ENCODE measurements around the gene CCT5.
"Not testable (repeated sequence)": the region's sequence is repeated elsewhere in the genome, so short reads cannot be mapped to it uniquely, and the experiment has no call there.

Gene CCT5

GRCh38 chr5:10304932-10305331 lies 54.9 kb downstream of the CCT5 start:
- no peak for DNase-seq

GRCh38 chr5:10306114-10306513 lies 56.0 kb downstream of the CCT5 start:
- no peak for DNase-seq

DNA sequence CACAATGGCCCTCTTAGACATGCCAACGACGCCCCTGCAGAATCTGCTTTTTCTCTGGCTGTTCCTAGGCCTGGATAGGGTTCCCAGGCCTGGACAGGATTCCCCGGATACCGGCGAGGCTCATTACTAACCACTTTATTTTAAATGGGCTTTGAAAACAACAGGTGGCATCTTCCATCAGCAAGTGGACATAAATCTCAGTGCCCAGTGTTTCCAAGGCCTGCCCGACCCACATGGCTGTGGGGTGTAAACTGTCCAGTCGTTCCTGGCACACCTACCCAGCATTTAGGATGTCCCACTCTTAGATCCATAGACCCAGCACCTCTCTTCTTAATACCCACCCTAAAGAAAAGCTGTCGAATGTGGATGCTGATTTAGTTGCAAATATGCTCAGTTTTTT lies 56.7 kb downstream of the CCT5 start:
- peak; percentile 15 for DNase-seq

- peak; percentile 72 for DNase-seq
These were observed 57.4 kb downstream of the CCT5 start, which contains the start of gene CMBL for GRCh38 chr5:10307206-10308148. TSS of gene CMBL (minus strand) at chr5:10307902. CDS start at chr5:10290762, 17,140 bp downstream.

GRCh38 chr5:10308844-10309243 lies 58.8 kb downstream of the CCT5 start:
- no peak for DNase-seq

- DNase-seq = no peak
These were observed 60.1 kb downstream of the CCT5 start for GRCh38 chr5:10310066-10310779.

- DNase-seq = not testable (repeated sequence)
These were observed 60.9 kb downstream of the CCT5 start for GRCh38 chr5:10310835-10311570.

DNA sequence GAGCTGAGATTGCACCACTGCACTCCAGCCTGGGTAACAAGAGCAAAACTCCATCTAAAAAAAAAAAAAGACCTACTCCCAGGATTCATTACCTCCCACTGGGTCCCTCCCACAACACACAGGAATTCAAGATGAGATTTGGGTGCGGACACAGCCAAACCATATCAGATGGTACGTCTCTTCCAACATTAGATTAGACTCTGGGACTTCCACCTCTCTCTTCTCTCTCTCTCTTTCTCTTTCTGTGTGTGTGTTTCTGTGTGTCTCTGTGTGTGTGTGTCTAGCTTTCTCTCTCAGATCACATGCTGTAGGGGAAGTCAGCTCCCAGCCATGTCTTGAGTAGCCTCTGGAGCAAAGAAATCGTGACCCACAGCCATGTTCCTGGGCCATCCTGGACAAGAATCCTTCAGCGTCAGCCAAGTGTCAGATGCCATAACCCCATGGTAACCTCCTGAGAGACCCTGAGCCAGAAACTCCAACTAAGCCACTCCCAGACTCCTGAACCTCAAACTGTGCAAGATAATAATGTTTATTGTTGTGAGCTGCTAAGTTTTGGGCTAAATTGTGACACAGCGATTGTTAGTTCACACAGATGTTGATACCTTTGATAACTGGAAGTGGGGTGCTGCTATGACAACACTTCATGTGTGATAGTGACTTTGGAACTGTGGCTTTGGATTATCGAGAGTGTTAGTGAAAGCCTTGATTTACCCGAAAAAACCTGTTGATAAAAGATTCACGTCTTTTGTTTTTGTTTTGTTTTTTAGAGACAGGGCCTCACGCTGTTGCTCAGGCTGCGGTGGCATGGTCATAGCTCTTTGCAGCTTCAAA lies 61.7 kb downstream of the CCT5 start:
- no peak for DNase-seq

DNA sequence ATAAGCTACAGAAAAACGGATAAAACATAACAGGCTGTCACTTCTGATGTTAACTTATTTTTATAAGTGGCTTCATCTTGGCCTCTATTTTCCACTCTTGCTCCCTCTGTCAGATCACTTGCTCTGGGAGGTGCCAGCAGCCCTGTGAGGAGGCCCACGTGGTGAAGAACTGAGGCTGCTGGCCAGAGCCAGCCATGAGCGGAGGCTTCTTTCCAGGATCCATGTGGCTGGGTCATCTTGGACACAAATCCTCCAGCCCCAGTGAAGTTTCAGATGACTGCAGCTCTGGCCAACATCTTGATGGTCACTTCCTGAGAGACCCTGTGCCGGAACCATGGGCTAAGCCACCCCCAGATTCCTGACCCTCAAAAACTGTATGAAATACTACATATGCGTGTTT lies 65.1 kb downstream of the CCT5 start:
- no peak for DNase-seq

Data from NCI-H1105 treated with DMSO at 0.1 percent for 48 hours (cell line).